Measurements from ENCODE around the gene PNPLA5.

DNA sequence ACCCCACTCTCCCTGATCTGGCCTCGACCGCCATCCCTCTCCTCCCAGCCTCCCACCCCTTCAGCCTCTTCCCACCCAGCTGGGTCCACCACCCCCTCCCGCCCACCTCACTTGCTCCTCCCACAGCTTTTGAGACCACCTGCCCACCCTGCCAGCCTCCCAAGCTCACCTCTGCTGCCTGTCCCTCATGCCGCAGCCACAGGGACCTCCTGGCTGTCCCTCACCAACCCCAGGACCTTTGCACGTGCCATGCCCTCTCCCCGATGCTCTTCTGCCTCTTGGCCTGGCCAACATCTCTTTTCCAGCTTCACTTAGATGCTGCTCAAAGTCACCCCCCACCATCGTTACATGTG, 6.5 kb downstream of the PNPLA5 start:
- no peak for TF ChIP-seq EZH2 (IDR thresholded peaks at IDR 0.05; ENCODE audit: low read depth)
- TF ChIP-seq, protein P1, sequence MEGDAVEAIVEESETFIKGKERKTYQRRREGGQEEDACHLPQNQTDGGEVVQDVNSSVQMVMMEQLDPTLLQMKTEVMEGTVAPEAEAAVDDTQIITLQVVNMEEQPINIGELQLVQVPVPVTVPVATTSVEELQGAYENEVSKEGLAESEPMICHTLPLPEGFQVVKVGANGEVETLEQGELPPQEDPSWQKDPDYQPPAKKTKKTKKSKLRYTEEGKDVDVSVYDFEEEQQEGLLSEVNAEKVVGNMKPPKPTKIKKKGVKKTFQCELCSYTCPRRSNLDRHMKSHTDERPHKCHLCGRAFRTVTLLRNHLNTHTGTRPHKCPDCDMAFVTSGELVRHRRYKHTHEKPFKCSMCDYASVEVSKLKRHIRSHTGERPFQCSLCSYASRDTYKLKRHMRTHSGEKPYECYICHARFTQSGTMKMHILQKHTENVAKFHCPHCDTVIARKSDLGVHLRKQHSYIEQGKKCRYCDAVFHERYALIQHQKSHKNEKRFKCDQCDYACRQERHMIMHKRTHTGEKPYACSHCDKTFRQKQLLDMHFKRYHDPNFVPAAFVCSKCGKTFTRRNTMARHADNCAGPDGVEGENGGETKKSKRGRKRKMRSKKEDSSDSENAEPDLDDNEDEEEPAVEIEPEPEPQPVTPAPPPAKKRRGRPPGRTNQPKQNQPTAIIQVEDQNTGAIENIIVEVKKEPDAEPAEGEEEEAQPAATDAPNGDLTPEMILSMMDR (conservative IDR thresholded peaks at IDR 0.05): peak; percentile 53; the same call in 1 of the 2 replicates
